HepG2 (cell line): ENCODE measurements around the gene ZBTB17. TPM values are rescaled to one million over a fixed set of nuclear protein-coding genes. Genes with fewer than 3 reads are reported as not detected.

Experiments used
- FOSL2 ChIP-seq: sonication (generic); formaldehyde crosslinking; IDR thresholded peaks from 2 replicates; pipeline ENCODE4 v1.4.0; 2020; ENCODE audit warnings: missing genetic modification reagents
- MXD4 ChIP-seq: IDR thresholded peaks from 2 replicates; pipeline ENCODE4 v1.6.1; 2016; ENCODE audit warnings: mild to moderate bottlenecking, missing biosample characterization, missing genetic modification reagents
- polyA plus RNA-seq, 8 experiments: library from polyadenylated mRNA; depleted of rRNA in 3 of 8; stranded (reverse) in 7 of 8; unstranded in 1 of 8; fragments of >200 nt; fragmentation: Illumina TruSeq in 4 of 8; extraction: Trizol in 4 of 8; gene quantifications; 2 replicates each; pipeline versions ENCODE4 v1.2.1 to v1.2.3, GENCODE V29; 2011 to 2016; ENCODE audit warnings: low read depth in 4 of 8, missing spikeins in 1 of 8, mixed read lengths in 1 of 8; ENCODE audit not compliant: insufficient read depth in 1 of 8
- total RNA-seq, 5 experiments: library from RNA; depleted of rRNA; stranded (reverse); fragments of >200 nt; fragmentation: Illumina TruSeq; extraction: Trizol; gene quantifications; 2 replicates each; pipeline ENCODE4 v1.2.3, GENCODE V29; 2016; ENCODE audit warnings: low read depth in 1 of 5
- TF ChIP-seq, protein P1 (sequence below): sonication (generic); formaldehyde crosslinking; IDR thresholded peaks from one replicate; pipeline ENCODE4 v1.5.1; 2020; ENCODE audit warnings: mild to moderate bottlenecking, missing genetic modification reagents; ENCODE audit errors: not compliant biosample characterization
- TF ChIP-seq, protein P2 (sequence below): sonication (generic); formaldehyde crosslinking; IDR thresholded peaks from 2 replicates; pipeline ENCODE4 v1.8.0; 2022; ENCODE audit warnings: mild to moderate bottlenecking, missing genetic modification reagents
- TF ChIP-seq, protein P3 (sequence below), 2 experiments: sonication (generic) in 1 of 2; formaldehyde crosslinking in 1 of 2; IDR thresholded peaks; 2 replicates each; pipeline versions ENCODE4 v1.5.1 to v1.6.1; 2011 to 2020; ENCODE audit warnings: borderline replicate concordance in 1 of 2, low read depth in 1 of 2, low read length in 1 of 2, mild to moderate bottlenecking in 1 of 2, missing genetic modification reagents in 1 of 2, moderate library complexity in 1 of 2

Gene ZBTB17
- total and polyA plus RNA-seq, 2 of the 13 experiments (the other 11 are each of a cell fraction or from before 2014, with no cell fraction given) = 16.7 to 17.0 TPM

DNA sequence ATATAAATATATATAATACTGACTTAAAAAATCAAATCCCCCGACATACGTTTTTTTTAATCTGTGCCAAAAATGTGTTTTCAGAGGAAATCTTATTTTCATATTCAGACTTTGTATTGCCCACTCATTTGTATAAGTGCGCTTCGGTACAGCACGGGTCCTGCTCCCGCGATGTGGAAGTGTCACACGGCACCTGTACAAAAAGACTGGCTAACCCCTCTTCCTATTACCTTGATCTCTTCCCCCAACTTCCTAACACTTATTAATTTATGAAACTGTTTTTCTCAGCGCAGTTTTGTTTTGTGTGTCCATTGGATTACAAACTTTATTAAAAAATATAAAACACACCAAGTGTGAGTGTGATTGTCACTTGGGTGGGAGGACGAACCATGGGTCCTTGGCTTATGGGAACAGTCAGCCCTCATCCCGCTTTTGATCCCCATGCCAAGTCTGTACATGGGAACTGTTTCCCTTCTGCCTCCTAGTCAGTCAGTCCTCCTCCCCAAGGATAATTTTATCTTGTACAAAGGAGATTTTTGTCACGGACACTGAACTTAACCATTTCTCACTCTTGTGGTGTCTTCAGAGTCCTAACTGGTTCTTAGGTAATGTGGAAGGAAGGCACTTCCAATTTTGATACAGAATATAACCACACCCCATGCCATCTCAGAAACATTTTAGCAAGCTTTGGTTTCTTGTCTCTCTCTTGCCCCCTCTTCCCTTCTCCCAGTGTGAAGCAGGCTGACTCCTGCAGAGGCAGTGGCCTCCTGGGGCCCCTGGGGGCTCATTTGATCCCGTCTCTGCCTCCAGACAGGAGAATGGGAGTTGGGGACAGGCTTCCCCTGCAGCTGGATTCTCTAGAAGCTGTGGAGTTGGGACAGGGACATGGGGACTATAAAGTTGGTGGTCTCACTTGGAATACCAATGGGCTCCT, 35.5 kb downstream of the ZBTB17 start (continued):
- TF ChIP-seq, protein P1, sequence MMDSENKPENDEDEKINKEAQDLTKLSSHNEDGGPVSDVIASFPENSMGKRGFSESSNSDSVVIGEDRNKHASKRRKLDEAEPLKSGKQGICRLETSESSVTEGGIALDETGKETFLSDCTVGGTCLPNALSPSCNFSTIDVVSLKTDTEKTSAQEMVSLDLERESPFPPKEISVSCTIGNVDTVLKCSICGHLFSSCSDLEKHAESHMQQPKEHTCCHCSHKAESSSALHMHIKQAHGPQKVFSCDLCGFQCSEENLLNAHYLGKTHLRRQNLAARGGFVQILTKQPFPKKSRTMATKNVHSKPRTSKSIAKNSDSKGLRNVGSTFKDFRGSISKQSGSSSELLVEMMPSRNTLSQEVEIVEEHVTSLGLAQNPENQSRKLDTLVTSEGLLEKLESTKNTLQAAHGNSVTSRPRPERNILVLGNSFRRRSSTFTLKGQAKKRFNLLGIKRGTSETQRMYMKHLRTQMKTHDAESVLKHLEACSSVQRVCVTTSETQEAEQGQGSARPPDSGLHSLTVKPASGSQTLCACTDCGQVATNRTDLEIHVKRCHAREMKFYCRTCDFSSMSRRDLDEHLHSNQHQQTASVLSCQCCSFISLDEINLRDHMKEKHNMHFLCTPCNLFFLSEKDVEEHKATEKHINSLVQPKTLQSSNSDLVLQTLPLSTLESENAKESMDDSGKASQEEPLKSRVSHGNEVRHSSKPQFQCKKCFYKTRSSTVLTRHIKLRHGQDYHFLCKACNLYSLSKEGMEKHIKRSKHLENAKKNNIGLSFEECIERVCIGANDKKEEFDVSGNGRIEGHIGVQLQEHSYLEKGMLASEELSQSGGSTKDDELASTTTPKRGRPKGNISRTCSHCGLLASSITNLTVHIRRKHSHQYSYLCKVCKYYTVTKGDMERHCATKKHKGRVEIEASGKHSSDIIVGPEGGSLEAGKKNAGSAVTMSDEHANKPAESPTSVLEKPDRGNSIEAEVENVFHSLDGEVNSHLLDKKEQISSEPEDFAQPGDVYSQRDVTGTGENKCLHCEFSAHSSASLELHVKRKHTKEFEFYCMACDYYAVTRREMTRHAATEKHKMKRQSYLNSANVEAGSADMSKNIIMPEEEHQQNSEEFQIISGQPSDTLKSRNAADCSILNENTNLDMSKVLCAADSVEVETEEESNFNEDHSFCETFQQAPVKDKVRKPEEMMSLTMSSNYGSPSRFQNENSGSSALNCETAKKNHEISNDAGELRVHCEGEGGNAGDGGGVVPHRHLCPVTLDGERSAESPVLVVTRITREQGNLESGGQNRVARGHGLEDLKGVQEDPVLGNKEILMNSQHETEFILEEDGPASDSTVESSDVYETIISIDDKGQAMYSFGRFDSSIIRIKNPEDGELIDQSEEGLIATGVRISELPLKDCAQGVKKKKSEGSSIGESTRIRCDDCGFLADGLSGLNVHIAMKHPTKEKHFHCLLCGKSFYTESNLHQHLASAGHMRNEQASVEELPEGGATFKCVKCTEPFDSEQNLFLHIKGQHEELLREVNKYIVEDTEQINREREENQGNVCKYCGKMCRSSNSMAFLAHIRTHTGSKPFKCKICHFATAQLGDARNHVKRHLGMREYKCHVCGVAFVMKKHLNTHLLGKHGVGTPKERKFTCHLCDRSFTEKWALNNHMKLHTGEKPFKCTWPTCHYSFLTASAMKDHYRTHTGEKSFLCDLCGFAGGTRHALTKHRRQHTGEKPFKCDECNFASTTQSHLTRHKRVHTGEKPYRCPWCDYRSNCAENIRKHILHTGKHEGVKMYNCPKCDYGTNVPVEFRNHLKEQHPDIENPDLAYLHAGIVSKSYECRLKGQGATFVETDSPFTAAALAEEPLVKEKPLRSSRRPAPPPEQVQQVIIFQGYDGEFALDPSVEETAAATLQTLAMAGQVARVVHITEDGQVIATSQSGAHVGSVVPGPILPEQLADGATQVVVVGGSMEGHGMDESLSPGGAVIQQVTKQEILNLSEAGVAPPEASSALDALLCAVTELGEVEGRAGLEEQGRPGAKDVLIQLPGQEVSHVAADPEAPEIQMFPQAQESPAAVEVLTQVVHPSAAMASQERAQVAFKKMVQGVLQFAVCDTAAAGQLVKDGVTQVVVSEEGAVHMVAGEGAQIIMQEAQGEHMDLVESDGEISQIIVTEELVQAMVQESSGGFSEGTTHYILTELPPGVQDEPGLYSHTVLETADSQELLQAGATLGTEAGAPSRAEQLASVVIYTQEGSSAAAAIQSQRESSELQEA (CRISPR knock-in tag) = no peak
- TF ChIP-seq, protein P2, sequence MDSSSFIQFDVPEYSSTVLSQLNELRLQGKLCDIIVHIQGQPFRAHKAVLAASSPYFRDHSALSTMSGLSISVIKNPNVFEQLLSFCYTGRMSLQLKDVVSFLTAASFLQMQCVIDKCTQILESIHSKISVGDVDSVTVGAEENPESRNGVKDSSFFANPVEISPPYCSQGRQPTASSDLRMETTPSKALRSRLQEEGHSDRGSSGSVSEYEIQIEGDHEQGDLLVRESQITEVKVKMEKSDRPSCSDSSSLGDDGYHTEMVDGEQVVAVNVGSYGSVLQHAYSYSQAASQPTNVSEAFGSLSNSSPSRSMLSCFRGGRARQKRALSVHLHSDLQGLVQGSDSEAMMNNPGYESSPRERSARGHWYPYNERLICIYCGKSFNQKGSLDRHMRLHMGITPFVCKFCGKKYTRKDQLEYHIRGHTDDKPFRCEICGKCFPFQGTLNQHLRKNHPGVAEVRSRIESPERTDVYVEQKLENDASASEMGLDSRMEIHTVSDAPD (CRISPR knock-in tag) = no peak
- TF ChIP-seq, protein P3, sequence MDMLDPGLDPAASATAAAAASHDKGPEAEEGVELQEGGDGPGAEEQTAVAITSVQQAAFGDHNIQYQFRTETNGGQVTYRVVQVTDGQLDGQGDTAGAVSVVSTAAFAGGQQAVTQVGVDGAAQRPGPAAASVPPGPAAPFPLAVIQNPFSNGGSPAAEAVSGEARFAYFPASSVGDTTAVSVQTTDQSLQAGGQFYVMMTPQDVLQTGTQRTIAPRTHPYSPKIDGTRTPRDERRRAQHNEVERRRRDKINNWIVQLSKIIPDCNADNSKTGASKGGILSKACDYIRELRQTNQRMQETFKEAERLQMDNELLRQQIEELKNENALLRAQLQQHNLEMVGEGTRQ (IDR thresholded peaks at IDR 0.05; ENCODE audit: low read depth, low read length) = no peak
- TF ChIP-seq, protein P3 (CRISPR knock-in tag; IDR thresholded peaks at IDR 0.05; ENCODE audit: borderline replicate concordance) = no peak
- TF ChIP-seq MXD4 (CRISPR knock-in tag) (no peak), FOSL2 (CRISPR knock-in tag) (no peak)
